ENCODE results near the gene BBS9.

Gene BBS9

DNA sequence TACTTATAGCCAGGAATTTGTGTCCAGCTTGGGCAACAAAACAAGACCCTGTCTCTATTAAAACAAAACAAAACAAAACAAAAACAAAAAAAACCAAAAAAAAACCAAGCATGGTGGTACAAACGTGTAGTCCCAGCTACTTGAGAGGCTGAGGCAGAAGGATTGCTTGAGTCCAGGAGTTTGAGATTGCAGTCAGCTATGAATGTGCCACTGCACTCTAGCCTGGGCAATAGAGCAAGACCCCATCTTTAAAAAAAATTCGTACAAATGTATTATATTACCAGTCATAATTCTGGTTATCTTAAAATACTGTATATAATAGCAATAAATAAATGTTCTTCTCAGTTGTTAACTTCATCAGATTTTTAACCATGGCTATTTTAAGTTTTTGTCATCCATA lies 2.3 kb upstream of the BBS9 start:
- ATAC-seq (no peak), DNase-seq (no peak)

DNA sequence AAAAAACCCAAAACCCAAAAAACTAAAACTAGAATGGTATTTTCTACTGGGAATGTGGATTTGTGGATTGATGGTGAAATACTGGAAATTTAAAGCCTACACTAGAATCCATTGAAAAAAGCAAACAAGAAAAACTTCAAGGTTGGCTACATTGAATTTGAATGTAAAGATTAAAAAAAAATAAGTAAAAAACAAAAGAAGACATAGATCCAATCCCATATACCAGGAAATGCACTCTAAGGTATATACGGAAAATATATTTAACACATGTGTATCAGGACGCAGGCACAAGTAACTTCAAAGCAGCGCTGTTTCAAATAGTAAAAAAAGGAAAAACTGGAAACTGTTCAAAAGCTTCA lies 754 bp upstream of the BBS9 start:
- ATAC-seq (no peak), DNase-seq (no peak)

DNA sequence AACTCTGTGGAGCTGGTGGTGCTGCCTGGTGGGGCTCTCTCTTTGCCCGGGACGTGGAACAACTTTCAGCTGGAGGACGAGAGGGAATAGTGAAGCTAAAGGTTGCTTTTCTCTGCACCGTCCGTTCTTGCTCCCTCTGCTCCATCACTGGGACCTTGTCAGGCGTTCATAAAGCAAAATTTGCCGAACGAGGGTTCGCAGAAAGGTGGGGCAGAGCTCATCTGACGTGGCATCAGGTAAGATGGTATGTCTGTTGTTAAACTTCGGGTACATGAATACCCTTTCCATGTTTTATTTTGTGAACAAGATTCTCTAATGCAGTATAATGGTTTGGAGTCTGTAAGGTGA lies 416 bp downstream of the BBS9 start:
- DNase-seq, result no peak
- no peak for ATAC-seq

DNA sequence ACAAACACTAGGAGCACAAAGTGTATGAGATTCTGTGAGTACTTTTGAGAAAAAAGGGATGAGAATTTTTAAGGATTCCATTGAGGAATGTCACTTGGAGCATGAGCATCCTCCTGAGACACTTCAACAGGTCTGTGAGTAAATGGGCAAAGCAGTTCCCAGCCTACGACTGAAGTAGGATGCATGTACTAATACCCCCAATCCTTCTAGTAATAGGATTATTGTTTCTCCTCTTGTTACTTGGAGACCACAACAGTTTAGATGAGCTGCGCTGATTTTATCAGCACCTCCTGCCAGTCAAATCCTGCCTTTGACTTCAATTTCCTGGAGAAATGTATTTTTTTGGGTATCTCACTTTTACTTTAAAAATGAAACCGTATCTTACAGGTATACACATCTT lies 820 bp downstream of the BBS9 start:
- DNase-seq, result no peak

DNA sequence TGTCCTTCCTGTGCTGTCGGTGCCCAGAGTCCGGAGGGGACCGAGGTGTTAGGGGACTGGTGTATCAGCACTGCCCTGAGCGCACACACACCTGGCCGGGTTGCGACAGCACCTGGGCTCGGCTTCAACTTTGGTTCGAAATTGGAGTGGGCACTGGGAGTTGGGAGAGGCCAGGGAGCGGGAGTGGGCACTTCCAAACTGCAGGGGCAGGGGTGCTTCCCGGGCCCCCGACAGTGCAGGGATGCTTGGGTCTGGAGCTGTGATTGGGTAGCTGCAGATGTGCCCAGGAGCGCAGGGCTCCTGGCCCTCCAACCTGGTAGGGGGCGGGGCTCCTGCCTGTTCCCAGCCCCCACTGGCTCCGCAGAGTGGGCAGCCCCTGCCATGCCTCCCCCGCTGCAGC lies 7.7 kb downstream of the BBS9 start:
- ATAC-seq, result no peak
- no peak for DNase-seq

More for the DNA sequence above, 820 bp downstream of the BBS9 start:
- ATAC-seq, result no peak

DNA sequence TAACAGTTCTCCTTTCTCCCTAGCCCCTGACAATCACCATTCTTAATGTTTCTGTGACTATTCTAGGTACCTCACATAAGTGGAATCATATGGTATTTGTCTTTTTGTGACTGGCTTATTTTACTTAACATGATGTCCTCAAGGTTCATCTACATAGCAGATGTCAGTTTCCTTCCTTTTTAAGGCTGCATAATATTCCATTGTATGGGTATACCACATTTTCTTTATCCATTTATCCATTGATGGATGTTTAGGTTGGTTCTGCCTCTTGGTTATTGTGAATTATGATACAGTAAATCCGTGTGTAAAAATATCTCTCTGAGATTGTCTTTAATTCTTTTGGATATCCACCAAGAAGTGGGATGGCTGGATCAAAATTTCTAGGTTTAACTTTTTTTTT lies 13.2 kb downstream of the BBS9 start:
- DNase-seq (no peak), ATAC-seq (no peak)

DNA sequence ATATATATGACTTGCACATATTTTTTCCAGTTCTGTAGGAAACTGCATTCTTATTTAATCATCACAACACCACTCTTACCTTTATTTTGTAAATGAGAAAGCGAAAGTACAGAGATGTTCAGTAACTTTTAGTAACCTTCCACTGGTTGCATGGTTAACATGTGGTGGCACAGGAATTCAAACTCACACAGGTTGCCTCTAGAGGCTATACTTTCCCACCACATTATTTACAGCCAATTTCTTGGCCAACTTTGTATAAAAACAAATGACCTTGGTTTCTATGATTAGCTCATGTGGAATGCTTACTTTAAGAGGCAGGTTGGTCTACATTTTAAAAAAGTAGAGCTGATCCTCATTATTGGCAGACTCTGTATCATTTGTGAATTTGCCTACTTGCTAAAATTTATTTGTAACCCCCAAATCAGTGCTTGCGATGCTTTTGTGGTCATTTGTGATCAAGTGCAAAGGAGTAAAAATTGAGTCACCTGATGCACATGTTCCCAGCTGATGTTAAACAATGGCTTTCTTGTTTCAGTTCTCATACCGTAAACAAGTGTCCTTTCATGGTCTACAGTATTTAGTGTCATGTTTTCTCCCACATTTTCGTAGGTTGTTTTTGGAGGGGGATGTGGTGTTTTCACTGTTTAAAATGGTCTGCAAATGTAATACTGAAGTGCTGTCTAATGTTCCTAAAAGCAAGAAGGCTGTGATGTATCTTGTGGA lies 14.8 kb downstream of the BBS9 start:
- ATAC-seq (no peak), DNase-seq (no peak)

DNA sequence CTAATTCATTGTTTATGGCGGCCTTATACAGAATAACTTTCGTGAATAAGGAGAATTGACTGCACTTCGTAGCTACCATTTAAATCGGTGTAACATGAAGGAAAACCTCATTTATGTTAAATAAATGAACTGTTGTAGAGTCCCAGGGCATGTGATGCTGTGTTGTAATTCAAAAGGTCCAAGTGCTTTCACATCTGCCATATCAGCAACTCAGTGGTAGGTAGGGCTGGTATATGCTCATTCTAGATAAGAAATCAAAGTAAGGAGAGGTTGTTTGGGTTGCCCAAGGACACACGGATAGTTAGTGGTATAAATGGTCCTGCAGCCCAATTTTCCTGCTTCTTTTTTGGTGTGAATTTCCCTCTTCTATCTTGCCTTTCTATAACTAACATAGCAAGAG lies 15.8 kb downstream of the BBS9 start:
- ATAC-seq (no peak), DNase-seq (no peak)

DNA sequence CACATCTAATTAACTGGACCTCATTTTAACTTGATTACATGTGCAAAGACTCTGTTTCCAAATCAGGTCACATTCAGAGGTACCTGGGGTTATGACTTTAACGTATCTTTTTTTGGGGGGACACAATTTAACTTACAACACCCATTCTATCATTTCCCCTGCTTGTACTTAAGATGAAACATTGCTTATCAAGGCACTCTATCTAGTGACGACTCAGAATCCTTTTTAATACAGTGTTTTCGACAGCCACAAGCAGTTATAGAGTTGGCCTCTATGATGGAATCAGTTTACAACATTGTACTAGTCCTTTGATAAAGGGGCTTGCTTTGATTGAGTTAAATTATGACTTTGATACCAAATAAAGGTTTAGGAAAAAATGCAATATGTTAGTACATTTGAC lies 22.7 kb downstream of the BBS9 start:
- DNase-seq (no peak), ATAC-seq (no peak)

DNA sequence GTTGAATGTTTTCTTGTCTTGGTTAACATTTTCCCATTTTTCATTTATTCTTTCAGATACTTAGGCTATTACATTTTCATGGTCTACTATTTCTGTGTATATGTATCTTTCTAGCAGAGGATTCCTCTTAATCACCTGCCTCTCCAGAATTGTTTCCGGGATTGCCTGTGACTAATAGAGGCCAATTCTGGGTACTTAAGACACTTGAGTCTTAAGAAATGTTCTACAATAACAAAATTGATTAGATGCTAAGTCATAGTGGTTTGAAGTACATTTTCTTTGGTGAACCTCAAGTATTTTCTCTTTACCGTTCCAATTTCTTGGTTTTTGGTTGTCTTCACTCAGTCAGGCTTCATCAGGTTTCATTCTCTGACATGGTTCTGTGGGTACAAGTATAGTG lies 26.4 kb downstream of the BBS9 start:
- DNase-seq, result no peak
- no peak for ATAC-seq

DNA sequence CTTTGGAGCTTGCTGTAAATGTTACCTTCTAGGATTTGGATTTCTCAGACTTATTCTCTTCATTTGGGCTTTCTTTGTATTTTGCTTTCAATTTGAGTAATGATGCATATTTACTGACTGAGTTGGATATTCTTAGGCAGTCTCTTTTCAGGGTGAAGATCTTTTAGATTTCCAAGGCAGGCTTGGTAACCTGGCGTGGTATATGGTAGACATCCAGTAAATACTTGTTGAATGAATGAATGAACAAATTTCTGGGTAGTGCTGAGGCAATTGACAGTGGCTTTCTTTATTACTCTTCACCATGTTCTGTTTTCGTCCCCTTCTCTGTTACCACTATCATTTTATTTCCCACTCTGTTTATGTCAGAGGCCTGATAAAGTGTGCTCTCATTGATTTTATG lies 27.1 kb downstream of the BBS9 start:
- no peak for ATAC-seq
- DNase-seq, result no peak

DNA sequence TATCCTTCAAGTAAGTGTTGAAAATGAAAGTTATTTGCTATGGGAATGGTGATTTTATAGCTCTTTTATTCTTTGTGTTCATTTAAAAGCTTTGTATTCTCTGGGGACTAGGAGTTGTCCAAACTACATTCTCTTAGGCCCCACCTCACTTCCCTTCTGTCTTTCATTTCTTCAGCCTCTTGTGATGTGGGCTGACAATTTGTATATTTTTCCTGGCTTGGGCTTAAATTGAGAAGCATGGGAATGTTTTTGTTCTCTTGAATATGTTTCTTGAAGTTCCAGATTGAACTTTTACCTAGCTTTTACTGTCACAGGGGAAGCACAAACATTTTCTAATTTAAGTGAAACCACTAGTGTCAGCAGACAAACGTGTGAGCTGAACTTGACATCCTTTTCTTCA lies 27.9 kb downstream of the BBS9 start:
- no peak for DNase-seq
- no peak for ATAC-seq

DNA sequence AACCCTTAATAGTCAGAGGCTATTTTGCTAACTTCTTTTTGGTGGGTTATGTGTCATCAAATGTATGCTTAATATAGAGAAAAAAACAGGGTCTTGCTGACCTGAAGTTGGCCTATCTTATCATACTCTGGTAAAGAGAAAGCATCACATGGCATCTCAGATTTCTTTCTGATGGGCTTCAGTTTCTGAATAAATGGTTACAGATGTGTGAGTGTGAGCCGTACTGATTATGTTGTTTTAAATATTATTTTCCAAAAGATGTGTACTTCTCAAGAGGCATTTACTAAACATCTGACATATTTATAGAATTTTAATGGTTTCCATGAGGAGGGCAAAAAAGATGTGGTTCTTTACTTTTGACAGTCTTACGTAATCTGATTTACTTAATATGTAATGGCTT lies 28.4 kb downstream of the BBS9 start:
- DNase-seq, result no peak
- no peak for ATAC-seq

DNA sequence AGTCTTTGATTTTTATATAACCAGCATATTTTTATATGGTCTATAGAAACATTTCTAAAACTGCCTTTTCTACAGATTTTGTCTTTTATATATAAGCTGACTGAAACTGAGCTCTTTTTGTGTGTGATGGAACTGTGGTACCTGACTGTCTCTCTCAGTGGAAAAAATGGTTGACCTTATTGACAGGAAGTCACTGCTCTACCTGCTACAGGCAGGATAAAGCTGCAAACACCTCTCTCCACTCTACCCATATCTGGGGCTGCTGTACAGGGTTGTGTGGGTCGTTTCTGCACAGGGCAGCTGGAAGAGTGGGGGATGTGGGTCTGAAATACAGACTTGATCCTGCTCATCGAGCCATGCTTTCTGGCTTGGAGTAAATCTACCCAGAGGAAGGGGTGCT lies 48.5 kb downstream of the BBS9 start:
- DNase-seq (no peak), ATAC-seq (no peak)

DNA sequence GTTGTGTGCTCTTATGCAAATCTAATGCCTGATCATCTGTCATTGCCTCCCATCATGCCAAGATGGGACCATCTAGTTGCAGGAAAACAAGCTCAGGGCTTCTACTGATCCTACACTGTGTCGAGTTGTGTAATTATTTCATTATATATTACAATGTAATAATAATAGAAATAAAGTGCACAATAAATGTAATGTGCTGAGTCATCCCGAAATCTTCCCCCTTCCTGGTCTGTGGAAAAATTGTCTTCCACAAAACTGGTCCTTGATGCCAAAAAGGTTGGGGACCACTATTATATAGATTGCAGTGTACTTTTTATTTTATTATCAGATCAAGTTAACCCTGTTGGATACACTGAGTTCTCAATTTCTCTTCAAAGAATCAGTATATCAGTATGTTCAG lies 50.2 kb downstream of the BBS9 start:
- ATAC-seq (no peak), DNase-seq (no peak)

DNA sequence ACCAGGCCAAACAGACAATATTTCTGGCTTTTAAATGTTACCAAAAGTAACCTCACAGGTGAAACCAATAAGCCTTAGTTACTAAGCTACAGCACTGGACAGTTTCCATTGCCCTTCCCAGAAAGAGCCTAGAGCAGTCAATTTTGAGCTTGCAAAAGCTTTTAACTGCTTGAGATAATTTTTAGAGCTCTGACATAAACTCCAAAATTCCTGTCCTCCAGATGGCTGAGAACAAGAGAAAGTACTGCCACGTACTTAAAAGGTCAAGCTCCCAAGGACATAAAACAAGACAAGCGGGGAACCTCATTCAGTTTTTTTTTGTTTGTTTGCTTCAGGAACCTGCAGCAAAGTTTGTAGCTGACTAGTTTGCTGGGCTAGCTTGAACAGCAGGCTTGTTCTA lies 54.1 kb downstream of the BBS9 start:
- no peak for ATAC-seq

DNA sequence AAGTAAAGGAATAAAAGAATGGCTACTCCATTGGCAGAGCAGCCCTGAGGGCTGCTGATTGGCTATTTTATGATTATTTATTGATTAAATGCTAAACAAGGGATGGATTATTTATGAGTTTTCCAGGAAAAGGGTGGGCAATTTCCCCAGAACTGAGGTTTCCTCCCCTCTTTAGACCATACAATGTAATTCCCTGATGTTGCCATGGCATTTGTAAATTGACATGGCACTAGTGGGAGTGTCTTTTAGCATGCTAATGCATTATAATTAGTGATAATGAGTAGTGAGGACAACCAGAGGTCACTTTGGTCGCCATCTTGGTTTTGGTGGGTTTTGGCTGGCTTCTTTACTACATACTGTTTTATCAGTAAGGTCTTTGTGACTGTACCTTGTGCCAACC lies 55.5 kb downstream of the BBS9 start:
- DNase-seq (no peak), ATAC-seq (no peak)

More for the DNA sequence above, 54.1 kb downstream of the BBS9 start:
- no peak for DNase-seq

DNA sequence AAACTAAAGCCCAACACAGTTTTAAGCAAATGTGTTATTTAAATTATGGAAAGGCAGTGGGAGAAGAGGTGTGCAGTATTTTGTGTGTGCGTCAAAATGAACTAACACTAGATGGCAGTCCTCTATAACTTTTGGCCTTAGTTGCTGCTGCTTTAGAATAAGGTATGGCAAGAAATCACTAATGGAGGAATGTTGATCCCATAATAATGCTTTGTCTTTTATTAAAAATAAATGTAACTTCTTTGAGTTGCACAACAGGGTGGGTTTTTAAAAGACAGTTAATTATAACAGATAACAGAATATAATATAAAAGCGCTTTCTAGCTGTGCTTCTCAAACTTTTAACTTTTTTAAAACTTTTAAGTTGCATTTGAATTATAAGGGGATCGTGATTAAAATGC lies 56.4 kb downstream of the BBS9 start:
- ATAC-seq (no peak), DNase-seq (no peak)

DNA sequence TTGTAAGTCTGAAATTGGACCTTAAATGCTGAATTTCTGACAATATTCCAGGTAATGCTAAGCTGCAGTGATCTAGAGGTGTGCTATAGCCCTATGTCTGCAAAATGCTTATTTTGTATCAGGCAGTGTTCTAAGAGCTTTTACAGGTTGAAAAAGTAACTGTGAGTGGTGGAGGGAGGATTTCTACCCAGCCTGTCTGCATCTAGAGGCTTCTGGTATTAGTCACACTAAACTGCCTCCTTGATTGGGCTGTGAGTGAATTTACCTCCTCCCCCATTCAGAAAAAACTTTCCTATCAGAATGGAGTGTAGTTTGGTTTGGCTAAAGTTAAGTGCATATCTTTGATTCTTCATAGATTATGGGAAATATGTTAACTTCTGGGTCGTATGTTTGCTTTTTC lies 56.8 kb downstream of the BBS9 start:
- no peak for DNase-seq
- no peak for ATAC-seq

DNA sequence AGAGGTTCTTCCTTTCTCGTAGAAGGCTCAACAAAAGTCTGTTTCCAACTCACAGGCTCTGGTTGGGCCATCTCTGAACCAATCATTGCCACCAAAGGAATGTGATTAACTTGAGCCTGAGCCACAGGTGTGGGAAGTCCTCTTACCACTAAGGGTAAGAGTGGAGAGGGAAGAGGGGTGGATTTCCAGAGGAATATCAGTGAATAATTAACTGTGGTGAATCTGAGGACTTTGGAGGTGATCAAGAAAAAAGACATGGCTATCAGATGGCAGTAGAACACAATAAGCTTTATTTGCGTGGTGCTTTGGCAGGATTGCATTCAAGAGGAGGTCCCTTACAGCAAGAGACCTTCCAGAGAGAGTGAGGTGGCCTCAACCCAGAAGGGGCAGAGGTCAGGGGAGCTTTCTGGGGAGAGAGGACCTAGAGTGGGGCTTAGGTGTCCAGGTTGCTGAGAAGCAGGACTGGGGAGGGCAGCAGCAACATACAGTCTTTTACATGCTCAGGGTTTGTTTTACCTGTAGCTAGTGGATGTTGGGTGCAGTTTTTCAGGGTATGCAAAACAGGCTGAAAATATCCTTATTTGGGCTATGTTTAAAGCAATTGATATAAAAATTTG lies 61.4 kb downstream of the BBS9 start:
- DNase-seq (no peak), ATAC-seq (no peak)

DNA sequence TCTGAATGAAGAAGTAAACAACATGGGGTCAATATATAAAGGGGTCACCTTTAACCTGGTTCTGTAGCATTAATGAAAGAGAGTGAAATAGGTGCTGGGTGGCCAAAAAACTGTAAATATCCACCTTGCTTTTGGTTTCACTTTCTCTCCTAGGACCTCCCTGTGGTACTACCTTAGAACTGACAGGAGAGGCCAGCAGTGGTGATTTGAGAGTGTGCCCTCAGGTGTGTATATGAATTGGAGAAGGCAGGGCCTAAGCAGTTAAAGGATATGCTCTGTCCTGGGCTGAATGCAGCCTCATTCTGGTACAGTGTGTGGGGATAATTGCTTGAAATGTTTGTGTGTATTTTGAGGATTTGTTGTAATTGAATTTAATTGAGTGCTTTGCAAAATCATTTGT lies 62.0 kb downstream of the BBS9 start:
- DNase-seq (no peak), ATAC-seq (peak; percentile 52)

DNA sequence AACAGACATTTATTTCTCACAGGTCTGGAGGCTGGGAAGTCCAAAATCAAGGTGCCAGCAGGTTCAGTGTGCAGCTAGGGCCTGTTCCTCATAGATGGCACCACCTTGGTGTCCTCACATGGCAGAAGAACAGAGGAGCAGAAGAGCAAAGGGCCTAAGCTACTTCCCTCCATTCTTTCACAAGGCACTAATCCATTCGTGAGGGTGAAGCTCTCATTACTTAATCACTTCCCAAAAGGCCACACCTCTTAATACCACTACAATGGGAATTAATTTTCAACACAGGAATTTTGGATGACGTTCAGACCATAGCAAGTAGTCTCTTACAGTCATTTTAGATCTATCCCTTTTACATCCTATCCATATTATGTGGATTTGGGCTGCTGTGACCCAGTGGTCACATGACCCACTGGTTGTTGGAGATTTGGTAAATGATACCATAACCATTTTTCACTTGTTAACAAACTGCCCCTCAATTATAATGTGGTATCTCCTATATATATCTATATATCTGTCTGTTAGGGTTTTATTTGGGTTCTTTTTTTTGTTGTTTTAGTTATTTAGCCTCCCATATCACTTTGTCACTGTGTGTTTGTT lies 63.4 kb downstream of the BBS9 start:
- DNase-seq (no peak), ATAC-seq (no peak)

DNA sequence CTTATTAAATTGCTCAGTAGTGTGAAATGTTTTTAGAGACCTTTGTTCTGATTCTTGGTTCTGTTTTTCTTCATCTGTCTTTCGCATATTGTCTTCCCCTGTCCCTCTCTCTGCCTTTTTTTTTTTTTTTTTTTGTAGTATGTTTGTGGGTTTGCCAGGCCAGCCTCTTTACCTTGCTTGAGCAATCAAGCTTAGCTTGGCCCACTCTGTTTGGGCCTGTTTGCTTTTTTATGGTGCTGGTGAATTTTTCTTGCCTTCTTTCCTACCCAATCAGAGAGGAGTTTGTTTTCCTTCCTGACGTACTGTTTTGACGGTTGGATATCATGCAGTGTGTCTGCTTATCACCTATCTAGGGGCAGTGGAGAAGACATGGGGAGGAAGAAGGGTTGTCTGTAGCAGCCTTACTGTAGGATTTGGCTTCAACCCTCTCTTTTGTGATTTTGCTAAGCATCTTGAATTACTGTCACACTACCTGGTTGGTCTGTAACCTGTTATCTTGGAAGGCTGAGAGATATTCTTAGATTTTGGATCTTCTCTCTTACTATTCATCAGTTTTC lies 64.0 kb downstream of the BBS9 start:
- no peak for ATAC-seq
- DNase-seq, result no peak

DNA sequence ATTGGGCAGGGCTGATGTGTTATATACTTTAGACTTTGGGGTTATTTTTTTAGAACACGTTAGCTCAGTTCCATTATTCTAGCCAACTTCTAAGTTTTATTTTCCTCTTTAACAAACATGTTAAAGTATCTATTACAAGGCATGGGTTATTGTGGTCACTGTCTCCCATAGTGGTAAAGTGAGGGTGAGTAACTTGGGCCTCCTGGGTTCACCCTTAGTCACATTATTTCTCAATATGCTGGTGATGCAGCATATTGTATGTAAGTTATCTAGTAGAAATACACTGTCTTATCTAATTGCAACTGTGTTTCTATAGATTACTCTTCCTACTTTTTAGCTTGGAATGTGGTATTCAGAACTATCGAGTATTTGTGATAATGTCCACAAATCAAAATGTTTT lies 65.9 kb downstream of the BBS9 start:
- ATAC-seq (no peak), DNase-seq (no peak)
